HG03342 (cell line): Measurements from ENCODE around the gene KRT82.

Experiments
- ATAC-seq: cut with Tn5 transposase; IDR thresholded peaks from one replicate; pipeline ENCODE4 v1.9.1; 2021; ENCODE audit warnings: mild to moderate bottlenecking, moderate library complexity; ENCODE audit not compliant: unreplicated experiment

Gene KRT82

GRCh38 chr12:52436000-52436827 is 30.1 kb upstream of the KRT82 start:
- ATAC-seq = no peak

GRCh38 chr12:52435659-52435999 is 29.5 kb upstream of the KRT82 start:
- no peak for ATAC-seq

GRCh38 chr12:52434760-52435530 is 28.8 kb upstream of the KRT82 start:
- no peak for ATAC-seq

GRCh38 chr12:52434081-52434733 is 28.1 kb upstream of the KRT82 start, which contains the start of gene KRT75:
Gene KRT75, minus strand, starts transcription at chr12:52434371. Its CDS starts 67 bp downstream, at chr12:52434304.
- ATAC-seq = no peak

GRCh38 chr12:52433501-52434080 is 27.5 kb upstream of the KRT82 start:
- ATAC-seq = no peak

- no peak for ATAC-seq
Measured at GRCh38 chr12:52432559-52433207, 26.5 kb upstream of the KRT82 start.

- ATAC-seq = no peak
Measured at GRCh38 chr12:52428121-52428520, 22.0 kb upstream of the KRT82 start.

- ATAC-seq = no peak
Measured at GRCh38 chr12:52427083-52427482, 20.9 kb upstream of the KRT82 start.

- ATAC-seq = no peak
Measured at GRCh38 chr12:52426034-52426433, 19.9 kb upstream of the KRT82 start.

- ATAC-seq = no peak
Measured at GRCh38 chr12:52425466-52425865, 19.3 kb upstream of the KRT82 start.

- ATAC-seq = no peak
Measured at GRCh38 chr12:52423661-52424500, 17.7 kb upstream of the KRT82 start.

- no peak for ATAC-seq
Measured at GRCh38 chr12:52423035-52423434, 16.9 kb upstream of the KRT82 start.

GRCh38 chr12:52419656-52420055 is 13.5 kb upstream of the KRT82 start:
- ATAC-seq = no peak

- ATAC-seq = no peak
Measured at GRCh38 chr12:52418576-52419110, 12.5 kb upstream of the KRT82 start.

- no peak for ATAC-seq
Measured at GRCh38 chr12:52417740-52418139, 11.6 kb upstream of the KRT82 start.

GRCh38 chr12:52416795-52417194 is 10.7 kb upstream of the KRT82 start:
- no peak for ATAC-seq

GRCh38 chr12:52415870-52416750 is 10.0 kb upstream of the KRT82 start:
- no peak for ATAC-seq

- ATAC-seq = no peak
Measured at GRCh38 chr12:52414936-52415335, 8.8 kb upstream of the KRT82 start.
